DOHH2 (cell line): ENCODE results near the gene PID1.

Source experiments
- CTCF ChIP-seq: fragments of 200-600 bp; sonication (generic); IDR thresholded peaks from one replicate; pipeline ENCODE4 v1.5.1; 2014; ENCODE audit warnings: antibody characterized with exemption, mild to moderate bottlenecking, low read depth, low read length; ENCODE audit not compliant: poor library complexity, severe bottlenecking
- EZH2phosphoT487 ChIP-seq: fragments of 200-600 bp; sonication (generic); IDR thresholded peaks from 2 replicates; pipeline ENCODE4 v1.6.1; 2017; ENCODE audit warnings: borderline replicate concordance, mild to moderate bottlenecking, antibody characterized with exemption, low read length, moderate library complexity, mixed read lengths

- TF ChIP-seq CTCF (no peak), EZH2phosphoT487 (no peak)
Observed at GRCh38 chr2:229206548-229206947, 64.5 kb downstream of the PID1 start.
